NB4 (cell line): ENCODE measurements around the gene IGFBP5.

ENCODE experiments used
- DNase-seq: peaks from one replicate; pipeline ENCODE4 v3.0.0; 2010; ENCODE audit warnings: low read depth
- H3K4me3 ChIP-seq: one replicate; pipeline ENCODE4 v1.5.1; 2011; ENCODE audit warnings: mild to moderate bottlenecking, low read depth, low read length, moderate library complexity
- MYC ChIP-seq: IDR thresholded peaks from 2 replicates; pipeline ENCODE4 v1.6.1; 2011; ENCODE audit warnings: low read depth, low read length
- POLR2A ChIP-seq: IDR thresholded peaks from 2 replicates; pipeline ENCODE4 v1.6.1; 2011; ENCODE audit warnings: mild to moderate bottlenecking; ENCODE audit not compliant: insufficient read length; ENCODE audit errors: extremely low read depth
- TF ChIP-seq, protein P1 (sequence below): IDR thresholded peaks from one replicate; pipeline ENCODE4 v1.5.1; 2012; ENCODE audit warnings: low read depth, low read length
- TF ChIP-seq, protein P2 (sequence below): IDR thresholded peaks from 2 replicates; pipeline ENCODE4 v1.6.1; 2011; ENCODE audit warnings: low read depth, low read length

The IGFBP5 gene

DNA sequence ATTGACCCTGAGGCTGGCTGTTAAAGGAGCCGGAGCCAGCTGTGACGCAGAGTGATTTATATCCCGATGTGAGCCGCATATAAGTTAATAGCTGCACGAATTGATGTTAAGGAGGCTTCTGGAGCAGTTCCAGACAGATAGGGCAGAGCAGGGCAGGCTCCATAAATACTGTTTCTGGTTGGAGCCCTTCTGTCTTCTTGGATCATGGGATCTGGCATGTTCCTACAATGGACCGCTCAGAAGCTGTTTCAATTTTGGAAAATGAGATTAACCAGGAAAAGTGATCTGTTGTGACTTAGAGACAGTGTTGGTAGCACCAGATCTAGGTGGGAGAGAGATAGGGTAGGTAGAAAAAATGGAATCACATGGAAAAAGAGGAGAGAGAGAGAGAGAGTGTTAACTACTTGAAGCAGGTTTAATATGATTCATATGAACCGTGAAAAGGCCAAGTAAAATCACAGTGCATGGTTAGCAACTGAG, 4.8 kb upstream of the IGFBP5 start:
- H3K4me3 ChIP-seq: no peak overlapping the region
- no peak for DNase-seq
- TF ChIP-seq, protein P1, sequence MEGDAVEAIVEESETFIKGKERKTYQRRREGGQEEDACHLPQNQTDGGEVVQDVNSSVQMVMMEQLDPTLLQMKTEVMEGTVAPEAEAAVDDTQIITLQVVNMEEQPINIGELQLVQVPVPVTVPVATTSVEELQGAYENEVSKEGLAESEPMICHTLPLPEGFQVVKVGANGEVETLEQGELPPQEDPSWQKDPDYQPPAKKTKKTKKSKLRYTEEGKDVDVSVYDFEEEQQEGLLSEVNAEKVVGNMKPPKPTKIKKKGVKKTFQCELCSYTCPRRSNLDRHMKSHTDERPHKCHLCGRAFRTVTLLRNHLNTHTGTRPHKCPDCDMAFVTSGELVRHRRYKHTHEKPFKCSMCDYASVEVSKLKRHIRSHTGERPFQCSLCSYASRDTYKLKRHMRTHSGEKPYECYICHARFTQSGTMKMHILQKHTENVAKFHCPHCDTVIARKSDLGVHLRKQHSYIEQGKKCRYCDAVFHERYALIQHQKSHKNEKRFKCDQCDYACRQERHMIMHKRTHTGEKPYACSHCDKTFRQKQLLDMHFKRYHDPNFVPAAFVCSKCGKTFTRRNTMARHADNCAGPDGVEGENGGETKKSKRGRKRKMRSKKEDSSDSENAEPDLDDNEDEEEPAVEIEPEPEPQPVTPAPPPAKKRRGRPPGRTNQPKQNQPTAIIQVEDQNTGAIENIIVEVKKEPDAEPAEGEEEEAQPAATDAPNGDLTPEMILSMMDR: no peak
- TF ChIP-seq POLR2A (no peak), MYC (no peak)
- TF ChIP-seq, protein P2, sequence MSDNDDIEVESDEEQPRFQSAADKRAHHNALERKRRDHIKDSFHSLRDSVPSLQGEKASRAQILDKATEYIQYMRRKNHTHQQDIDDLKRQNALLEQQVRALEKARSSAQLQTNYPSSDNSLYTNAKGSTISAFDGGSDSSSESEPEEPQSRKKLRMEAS: no peak

DNA sequence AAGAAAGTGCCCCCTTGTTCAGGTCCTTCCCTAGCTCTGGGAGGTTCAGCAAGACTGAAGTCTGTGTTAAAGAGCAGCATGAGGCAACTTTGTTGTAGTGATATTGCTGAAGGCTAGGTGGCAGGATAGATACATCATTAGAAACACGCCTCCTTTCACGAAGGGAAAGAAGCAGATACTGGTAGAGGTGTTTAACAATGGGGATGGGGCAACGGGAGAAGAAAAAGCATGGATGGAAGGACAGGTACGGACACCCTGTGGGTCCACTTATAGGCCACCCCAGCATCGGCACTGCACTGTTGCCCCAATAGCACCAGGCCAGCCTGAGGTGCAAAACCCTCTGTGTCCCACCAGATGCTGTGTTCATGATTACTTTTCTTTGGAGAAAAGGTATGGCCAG, 3.5 kb upstream of the IGFBP5 start:
- H3K4me3 ChIP-seq: no peak overlapping the region
- peak; percentile 62 for DNase-seq
- TF ChIP-seq, protein P2: no peak
- TF ChIP-seq, protein P1: peak; percentile 59

DNA sequence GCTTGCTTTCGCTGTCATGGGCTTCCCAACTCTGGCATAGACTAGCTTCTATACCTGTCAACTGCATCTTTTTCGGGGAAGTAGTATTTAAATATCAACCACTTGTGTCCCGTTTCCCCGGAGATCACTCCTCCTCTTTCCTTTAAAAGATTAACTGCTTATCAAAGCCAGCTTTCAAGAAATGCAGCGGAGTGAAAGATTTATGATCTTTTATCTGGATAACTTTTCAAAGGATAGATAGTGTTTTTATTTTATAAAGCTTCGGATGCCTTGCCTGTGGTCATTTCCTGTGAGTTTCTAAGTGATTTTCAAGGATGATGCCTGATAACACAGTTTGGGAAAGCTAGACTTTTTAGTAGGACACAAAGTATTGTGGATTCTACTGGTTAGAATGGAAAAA, 2.9 kb upstream of the IGFBP5 start:
- H3K4me3 ChIP-seq: no peak overlapping the region
- TF ChIP-seq, protein P2: no peak
- TF ChIP-seq MYC (no peak), POLR2A (no peak)
- TF ChIP-seq, protein P1: no peak
- DNase-seq: no peak

DNA sequence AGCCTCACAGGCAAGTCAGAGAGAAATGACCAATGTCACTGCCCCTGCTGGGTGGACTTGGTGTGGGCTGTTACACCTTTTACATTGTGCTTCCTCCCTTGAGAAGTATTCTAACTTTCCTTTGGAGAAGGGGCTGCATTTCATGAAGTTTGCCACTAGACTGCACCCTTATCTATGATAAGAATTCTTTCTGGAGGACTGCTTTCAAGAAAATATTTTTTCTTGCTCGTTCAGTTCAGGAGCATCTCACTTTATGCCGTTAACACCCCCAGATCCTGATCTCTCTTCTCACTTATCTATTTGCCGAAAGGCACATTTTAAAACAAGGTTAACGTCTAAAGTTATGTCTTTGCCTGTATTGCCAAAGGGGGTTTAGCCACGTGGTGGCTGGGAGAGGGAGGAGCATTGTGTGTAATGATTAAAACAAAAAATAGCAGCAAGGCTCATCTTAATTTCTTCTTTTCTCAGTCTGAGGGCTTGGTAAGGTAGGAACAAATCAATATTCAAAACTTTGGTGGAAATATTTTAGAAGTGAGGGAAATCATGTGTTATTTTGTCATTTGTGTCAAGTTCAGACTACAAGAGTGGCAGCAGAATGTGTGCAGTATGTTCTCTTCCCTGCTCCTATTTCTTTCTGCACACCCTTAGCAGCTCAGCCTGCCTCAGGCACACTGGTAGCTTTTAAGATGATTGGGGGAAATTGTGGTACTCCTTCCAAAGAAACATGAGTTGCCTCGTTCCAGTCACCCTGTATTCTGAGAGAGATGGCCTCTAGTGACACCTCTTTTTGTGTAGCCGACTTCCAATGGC, 1.6 kb upstream of the IGFBP5 start:
- peak; percentile 59 for DNase-seq
- TF ChIP-seq, protein P1: peak; percentile 55
- TF ChIP-seq, protein P2: peak; percentile 43
- TF ChIP-seq MYC: no peak
- TF ChIP-seq POLR2A: no peak
- H3K4me3 ChIP-seq: no peak overlapping the region

DNA sequence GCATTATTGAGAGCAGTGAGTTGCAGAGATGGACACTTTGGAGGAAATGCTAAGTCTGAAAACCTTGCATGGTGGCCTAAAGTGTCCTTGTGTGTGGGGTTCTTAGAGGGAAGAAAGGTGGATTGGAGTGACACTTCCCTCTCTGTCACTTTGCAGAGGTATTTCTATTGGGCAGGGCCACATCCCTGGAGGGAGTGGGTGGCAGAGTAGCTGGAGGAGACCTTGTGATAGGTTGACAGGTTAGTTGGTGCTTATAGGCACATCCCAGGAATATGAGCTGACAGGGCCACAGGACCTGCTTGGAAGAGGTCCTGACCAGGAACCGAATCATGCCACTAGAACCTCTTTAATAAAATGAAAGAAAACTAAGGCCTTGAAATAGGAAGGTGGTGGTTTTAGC, 972 bp upstream of the IGFBP5 start:
- DNase-seq: no peak
- H3K4me3 ChIP-seq: no peak overlapping the region
- TF ChIP-seq, protein P1: no peak
- TF ChIP-seq POLR2A: no peak
- no peak for TF ChIP-seq MYC
- TF ChIP-seq, protein P2: no peak
